Upper lobe of right lung (tissue), 1 donor: ENCODE data around the gene PSMD9. TPM values are rescaled to one million over a fixed set of nuclear protein-coding genes. Genes with fewer than 3 reads are reported as not detected.
A peak's percentile ranks its signal among the peaks of the same experiment; 100 is the strongest.

Experiments
- ATAC-seq: fragments of 200-7000 bp; cut with Tn5 transposase; one replicate; pipeline ENCODE4 v1.9.1; 2020; ENCODE audit warnings: mild to moderate bottlenecking, moderate library complexity
- DNase-seq: peaks from one replicate; pipeline ENCODE4 v3.0.0-alpha.2; 2020
- H3K27ac ChIP-seq: fragments of 200-600 bp; one replicate; pipeline ENCODE4 v1.8.0; 2022
- H3K27me3 ChIP-seq: fragments of 200-600 bp; one replicate; pipeline ENCODE4 v1.8.0; 2022; ENCODE audit warnings: mild to moderate bottlenecking
- H3K36me3 ChIP-seq: fragments of 200-600 bp; one replicate; pipeline ENCODE4 v1.8.0; 2022
- H3K4me1 ChIP-seq: fragments of 200-600 bp; one replicate; pipeline ENCODE4 v1.8.0; 2022
- H3K4me3 ChIP-seq: fragments of 200-600 bp; one replicate; pipeline ENCODE4 v1.8.0; 2022; ENCODE audit warnings: mild to moderate bottlenecking
- H3K9me3 ChIP-seq: fragments of 200-600 bp; one replicate; pipeline ENCODE4 v1.8.0; 2022
- intact Hi-C: fragments of 100-400 bp; cut with DNase I; formaldehyde crosslinking; loops from one replicate; pipeline ENCODE4 v1.11.0; 2022
- long read RNA-seq: library from polyadenylated mRNA; unstranded; transcript quantifications from one replicate; pipeline ENCODE4 v2.0.0, GENCODE V29; 2021
- total RNA-seq: library from RNA; stranded (reverse); fragmentation: NEBNext Ultra II Directional; extraction: Animal tissue kit (Norgen Biotek cat#: 25700); gene quantifications from one replicate; pipeline ENCODE4 v1.2.1, GENCODE V29; 2021
- TF ChIP-seq, protein P1 (sequence below): fragments of 200-600 bp; IDR thresholded peaks from one replicate; pipeline ENCODE4 v1.8.0; 2022; ENCODE audit warnings: antibody characterized with exemption
- donor health status: DM: no; HTN: yes; CAD: no; lungs with severe emphysema.

The PSMD9 gene, protein sequence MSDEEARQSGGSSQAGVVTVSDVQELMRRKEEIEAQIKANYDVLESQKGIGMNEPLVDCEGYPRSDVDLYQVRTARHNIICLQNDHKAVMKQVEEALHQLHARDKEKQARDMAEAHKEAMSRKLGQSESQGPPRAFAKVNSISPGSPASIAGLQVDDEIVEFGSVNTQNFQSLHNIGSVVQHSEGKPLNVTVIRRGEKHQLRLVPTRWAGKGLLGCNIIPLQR
- 43.4 TPM for total RNA-seq
- long read RNA-seq, transcript PSMD9-207 (6 exons, 2,784 nt): major isoform, 57 of 61 reads
- long read RNA-seq, partial matches to known transcripts: 0 of 61 reads
- long read RNA-seq, other reads (novel, unspliced or antisense): 2 of 61 reads

DNA sequence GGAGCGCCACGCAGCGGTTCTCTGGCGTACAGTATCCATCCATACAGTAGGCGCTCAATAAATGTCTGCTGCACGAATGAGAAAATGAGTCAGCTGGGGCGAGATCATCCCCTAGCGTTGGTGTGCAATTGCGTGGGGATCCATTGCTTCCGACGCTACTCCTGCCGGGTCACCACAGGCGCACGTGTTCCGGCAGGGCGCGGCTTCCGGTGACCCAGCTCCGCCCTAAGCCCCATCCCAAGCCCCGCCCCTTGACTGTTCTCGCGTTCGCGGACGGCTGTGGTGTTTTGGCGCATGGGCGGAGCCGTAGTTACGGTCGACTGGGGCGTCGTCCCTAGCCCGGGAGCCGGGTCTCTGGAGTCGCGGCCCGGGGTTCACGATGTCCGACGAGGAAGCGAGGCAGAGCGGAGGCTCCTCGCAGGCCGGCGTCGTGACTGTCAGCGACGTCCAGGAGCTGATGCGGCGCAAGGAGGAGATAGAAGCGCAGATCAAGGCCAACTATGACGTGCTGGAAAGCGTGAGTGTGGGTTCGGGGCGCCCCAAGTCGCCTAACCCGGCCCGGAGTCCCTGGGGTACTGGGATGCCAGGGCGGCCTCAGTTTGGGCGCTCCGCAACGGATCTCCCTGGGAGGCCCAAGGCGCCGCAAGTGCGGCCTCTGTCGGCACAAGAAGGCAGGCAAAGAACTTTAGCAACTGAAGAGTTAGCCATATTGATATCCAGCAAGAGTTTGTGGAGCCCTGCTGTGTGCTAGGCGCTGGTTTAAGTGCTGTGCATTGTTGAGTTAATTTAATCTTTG, at the start of gene PSMD9:
TSS of gene PSMD9 (plus strand) at position 313 of the 796 bp plus-strand sequence. CDS start at position 380, 67 bp downstream.
- H3K27ac ChIP-seq: peak within 1 kb of the TSS; percentile 97
- H3K9me3 ChIP-seq: no peaks in the 10 kb centered on the region
- H3K4me1 ChIP-seq: peaks cover 18% of the 10 kb centered on the region
- DNase-seq: peak; percentile 99
- intact Hi-C loops: no loop called here
- H3K27me3 ChIP-seq: no peaks in the 10 kb centered on the region
- H3K36me3 ChIP-seq: no peaks in the 10 kb centered on the region
- peak within 1 kb of the TSS; percentile 80 for H3K4me3 ChIP-seq
- TF ChIP-seq, protein P1, sequence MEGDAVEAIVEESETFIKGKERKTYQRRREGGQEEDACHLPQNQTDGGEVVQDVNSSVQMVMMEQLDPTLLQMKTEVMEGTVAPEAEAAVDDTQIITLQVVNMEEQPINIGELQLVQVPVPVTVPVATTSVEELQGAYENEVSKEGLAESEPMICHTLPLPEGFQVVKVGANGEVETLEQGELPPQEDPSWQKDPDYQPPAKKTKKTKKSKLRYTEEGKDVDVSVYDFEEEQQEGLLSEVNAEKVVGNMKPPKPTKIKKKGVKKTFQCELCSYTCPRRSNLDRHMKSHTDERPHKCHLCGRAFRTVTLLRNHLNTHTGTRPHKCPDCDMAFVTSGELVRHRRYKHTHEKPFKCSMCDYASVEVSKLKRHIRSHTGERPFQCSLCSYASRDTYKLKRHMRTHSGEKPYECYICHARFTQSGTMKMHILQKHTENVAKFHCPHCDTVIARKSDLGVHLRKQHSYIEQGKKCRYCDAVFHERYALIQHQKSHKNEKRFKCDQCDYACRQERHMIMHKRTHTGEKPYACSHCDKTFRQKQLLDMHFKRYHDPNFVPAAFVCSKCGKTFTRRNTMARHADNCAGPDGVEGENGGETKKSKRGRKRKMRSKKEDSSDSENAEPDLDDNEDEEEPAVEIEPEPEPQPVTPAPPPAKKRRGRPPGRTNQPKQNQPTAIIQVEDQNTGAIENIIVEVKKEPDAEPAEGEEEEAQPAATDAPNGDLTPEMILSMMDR: peak; percentile 65
- peak; percentile 99 for ATAC-seq

DNA sequence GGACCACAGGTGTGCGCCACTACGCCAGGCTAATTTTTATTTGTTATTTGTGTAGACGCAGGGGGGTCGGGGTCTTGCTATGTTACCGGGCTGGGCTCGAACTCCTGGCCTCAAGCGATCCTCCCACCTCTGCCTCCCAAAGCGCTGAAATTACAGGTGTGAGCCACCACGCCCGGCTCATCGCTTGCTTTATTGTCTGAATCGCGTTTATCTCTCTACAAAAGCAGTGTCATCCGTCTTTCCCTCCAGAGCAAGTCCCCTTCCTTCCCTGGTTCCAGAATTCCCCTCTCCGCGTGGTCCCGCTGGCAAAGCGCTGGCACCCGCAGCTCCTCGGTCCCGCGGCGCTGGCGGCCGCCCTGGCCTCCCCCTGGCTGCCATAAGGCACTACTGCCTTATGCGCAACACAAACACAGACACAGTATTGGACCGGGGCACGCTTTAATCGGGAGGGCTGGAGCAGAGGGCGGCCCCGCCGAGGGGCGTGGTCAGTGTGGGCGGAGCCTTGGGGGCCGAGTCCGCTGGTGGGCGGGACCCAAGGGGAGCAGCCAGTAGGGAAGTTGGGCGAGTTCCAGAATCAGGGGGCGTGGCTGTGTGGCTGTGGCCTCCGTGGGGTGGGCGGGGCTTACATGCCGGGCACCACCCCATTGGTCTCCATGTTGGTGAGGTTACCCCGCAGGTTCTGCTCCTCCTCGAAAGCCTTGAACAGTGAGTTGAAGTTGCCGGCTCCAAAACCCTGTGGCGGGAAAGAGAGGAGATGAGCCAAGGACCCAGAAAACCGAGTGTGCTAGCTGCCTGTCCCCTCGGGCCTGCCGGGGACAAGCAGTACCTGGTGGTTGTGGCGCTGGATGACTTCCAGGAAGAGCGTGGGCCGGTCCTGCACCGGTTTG, 49.2 kb upstream of the PSMD9 start:
- H3K4me1 ChIP-seq: peaks cover 6% of the 10 kb centered on the region
- ATAC-seq (peak; percentile 100), DNase-seq (peak; percentile 100)
- peak overlapping the region; percentile 75 for H3K27ac ChIP-seq
- intact Hi-C loops: no loop called here
- H3K4me3 ChIP-seq: peak overlapping the region; percentile 71
- TF ChIP-seq, protein P1: peak; percentile 59
- no peaks in the 10 kb centered on the region for H3K9me3 ChIP-seq
- no peaks in the 10 kb centered on the region for H3K27me3 ChIP-seq
- H3K36me3 ChIP-seq: no peaks in the 10 kb centered on the region

DNA sequence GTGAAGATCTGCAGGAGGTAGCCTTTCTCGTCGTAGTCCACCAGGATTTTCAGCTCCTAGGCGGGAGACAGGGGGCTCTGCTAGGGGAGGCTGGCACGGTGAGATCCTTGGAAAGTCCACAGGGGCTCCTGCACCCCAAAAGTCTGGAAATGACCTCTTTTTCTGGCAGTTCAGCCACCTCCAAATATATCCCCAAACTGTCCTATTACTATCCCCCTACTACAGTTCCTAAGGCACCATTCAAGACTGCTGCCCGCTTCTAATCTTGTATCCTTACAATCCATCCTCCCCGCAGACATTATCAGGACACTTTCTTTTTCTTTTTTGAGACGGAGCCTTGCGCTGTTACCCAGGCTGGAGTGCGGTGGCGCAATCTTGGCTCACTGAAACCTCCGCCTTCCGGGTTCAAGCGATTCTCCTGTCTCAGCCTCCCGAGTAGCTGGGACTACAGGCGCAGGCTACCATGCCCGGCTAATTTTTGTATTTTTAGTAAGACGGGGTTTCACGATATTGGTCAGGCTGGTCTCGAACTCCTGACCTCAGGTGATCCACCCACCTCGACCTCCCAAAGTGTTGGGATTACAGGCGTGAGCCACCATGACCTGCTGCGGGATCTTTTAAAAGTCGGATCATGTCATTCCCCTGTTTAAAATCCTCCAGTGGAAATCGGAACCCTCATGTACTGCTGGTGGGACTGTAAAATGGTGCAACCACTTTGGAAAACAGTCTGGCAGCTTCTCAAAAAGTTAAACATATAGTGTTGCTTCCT, 48.4 kb upstream of the PSMD9 start:
- H3K36me3 ChIP-seq: no peaks in the 10 kb centered on the region
- TF ChIP-seq, protein P1: no peak
- H3K4me3 ChIP-seq: peak overlapping the region; percentile 71
- H3K27me3 ChIP-seq: no peaks in the 10 kb centered on the region
- DNase-seq (no peak), ATAC-seq (no peak)
- no peaks in the 10 kb centered on the region for H3K9me3 ChIP-seq
- intact Hi-C loops: no loop called here
- peak overlapping the region; percentile 75 for H3K27ac ChIP-seq
- H3K4me1 ChIP-seq: peaks cover 6% of the 10 kb centered on the region

DNA sequence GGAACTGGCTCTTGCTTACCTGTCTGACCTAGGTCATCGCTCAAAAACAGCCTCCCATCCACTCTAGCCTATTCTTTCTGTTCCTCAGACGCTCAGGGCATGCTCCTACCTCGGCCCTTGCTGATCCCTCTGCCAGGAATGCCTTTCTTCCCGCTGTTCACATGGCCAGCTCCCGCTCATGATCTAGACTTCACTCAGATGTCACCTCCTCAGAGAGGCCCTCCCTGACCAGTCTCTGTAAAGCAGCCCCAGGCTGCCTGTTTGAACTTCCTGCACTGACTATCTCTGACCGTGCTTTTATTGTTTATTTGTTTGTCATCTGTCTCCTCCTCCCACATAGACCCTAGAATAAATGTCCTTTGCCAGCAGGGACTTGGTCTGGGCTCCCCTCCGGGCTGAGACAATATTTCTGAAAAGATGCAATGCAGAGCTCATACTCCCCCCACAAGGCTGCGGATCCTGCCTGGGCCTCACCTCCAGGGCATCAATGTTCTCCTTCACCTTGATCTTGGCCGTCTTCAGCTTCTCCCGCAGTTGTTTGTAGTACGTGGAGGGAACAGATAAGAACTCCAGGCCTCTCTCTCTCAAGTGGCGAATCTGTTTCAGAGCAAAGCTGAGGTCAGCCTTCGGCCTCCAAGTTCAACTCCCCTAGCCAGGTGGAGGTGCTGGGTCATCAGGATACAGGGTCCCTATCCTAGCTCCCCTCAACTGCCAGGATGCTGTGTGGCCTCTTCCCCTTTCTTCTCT, 45.2 kb upstream of the PSMD9 start:
- ATAC-seq: no peak
- no peak for DNase-seq

More for the DNA sequence above, 45.2 kb upstream of the PSMD9 start:
- H3K36me3 ChIP-seq: no peaks in the 10 kb centered on the region
- peaks cover 6% of the 10 kb centered on the region for H3K4me1 ChIP-seq
- no peak overlapping the region for H3K27ac ChIP-seq
- intact Hi-C loops: no loop called here
- H3K9me3 ChIP-seq: no peaks in the 10 kb centered on the region
- TF ChIP-seq, protein P1: no peak
- no peaks in the 10 kb centered on the region for H3K27me3 ChIP-seq
- no peak overlapping the region for H3K4me3 ChIP-seq
